EL (cell line): ENCODE measurements around the gene CA12.
A peak's percentile ranks its signal among the peaks of the same experiment; 100 is the strongest.

ENCODE experiments used
- DNase-seq: peaks from one replicate; pipeline ENCODE4 v3.0.0-alpha.2; 2016

The CA12 gene

DNA sequence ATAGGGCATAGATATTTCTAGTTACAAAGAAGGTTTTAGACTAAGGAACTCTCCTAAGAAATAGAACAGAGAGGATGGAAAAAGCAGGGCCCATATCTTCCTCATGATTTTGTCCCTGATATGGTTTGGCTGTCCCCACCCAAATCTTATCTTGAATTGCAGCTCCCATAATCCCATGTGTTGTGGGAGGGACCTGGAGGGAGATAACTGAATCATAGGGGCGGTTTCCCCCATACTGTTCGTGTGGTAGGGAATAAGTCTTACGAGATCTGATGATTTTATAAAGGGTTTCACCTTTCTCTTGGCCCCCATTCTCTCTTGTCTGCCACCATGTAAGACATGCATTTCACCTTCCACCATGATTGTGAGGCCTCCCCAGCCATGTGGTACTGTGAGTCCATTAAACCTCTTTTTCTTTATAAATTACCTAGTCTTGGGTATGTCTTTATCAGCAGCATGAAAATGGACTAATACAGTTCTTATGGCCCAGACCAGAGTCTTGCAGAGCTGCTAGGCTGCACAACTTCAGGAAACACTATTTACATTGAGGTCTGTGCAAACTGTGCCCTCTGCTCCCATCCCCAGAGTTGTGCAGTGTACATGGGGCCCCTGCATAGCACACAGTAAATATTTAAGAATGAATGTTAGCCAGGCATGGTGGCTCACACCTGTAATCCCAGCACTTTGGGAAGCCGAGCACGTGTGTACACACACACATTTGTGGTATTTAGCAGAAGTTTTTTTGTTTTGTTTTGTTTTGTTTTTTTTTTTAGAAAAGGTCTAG, 20.3 kb upstream of the CA12 start:
- no peak for DNase-seq

DNA sequence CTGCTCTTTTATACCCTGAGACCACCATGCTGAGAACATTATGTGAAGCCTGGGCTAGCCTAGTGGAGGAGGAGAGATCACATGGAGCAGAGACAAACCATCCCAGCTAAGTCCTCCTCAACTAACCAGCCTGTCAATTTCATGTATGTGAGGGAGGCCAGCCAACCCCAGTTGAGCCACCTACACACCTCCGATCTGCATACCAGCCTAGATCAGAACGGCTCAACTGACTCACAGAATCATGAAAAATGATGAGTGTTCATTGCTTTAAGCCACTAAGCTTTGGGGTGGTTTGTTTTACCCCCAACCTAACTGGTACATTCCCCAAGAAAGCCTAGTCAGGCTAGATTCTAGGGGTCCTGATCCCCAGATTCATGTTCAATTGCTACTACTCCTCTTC, 19.4 kb upstream of the CA12 start:
- no peak for DNase-seq

GRCh38 chr15:63398456-63398855, 16.8 kb upstream of the CA12 start:
- no peak for DNase-seq

- no peak for DNase-seq
These were observed 14.7 kb upstream of the CA12 start for GRCh38 chr15:63396152-63396928.

DNA sequence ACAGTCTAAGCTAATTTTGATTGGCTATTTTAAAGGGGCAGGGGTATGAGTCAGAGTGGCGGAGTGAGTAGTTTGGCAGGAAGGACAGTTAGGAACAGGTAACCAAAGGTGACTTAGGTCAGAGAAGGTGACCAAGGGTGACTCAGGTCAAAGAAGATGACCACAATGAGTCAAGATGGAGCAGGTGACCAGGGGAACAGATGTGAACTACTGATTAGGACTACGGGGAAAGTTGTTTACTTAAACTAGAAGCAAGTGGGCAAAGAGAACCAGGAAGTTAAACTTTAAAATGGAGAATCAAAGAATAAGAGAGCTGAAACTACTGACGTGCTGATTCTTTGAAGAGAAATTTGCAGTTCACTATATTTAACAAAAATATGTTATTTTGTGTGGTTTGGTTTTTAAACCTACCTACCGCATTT, 14.1 kb upstream of the CA12 start:
- DNase-seq = no peak

DNA sequence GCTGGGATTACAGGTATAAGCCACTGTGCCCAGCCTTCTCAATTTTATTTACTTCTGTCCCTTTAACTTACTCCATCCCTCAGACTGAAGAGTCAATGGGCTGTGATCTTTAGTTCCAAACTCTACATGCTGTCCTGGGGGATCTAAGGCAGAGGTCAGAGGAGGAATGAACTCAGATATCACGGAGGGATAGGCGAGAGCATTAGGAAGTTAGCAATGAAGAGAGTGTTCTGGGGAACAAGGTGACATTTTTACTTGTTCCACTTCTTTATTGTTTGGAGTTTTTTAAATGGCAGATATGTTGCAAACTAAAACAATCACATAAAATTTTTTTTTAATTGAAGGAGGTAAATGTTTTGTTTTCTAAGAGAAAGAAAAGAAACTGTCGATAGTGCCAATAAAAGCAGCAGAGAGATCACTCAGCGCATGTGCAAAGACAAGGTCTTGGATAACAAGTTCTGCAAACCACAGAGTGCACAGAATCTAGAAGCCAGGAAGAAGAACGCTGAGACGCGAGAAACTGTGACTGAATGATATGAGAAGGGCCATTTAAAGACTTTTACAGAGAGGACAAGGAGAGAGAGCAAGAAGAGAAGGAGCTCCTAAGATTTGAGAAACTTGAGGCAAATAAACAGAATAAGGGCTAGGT, 10.8 kb upstream of the CA12 start:
- DNase-seq = no peak

DNA sequence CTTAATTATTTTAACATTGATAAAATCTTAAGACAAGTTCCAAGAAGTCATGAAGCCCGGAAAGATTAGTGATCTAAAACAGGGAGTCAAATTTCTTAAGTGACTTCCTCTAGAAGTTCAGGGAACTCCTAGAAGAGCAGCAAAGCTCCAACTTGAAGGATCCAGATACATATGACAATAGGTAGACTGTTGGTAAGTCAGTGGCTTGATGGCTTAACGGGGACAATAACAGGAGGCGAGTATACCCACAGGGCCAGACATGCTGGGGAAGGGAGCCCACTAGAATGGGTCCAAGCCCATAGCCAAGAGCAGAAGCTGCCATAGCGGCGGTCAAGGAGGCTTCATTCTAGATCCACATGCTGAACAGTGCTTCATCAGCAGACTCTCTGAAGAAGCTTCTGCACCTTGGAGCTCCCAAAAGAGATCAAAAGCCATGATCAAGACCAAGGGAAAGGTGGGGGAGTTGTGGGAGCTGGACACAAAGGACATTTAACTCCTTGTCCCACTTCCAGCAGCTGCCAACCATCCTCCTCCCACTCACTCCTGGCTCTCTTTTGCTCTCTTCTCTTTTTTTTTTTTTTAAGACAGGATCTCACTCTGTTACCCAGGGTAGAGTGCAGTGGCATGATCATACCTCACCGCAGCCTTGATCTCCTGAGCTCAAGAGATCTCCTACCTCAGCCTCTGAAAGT, 10.2 kb upstream of the CA12 start:
- no peak for DNase-seq

- no peak for DNase-seq
These were observed 9.0 kb upstream of the CA12 start for GRCh38 chr15:63390689-63391088.

DNA sequence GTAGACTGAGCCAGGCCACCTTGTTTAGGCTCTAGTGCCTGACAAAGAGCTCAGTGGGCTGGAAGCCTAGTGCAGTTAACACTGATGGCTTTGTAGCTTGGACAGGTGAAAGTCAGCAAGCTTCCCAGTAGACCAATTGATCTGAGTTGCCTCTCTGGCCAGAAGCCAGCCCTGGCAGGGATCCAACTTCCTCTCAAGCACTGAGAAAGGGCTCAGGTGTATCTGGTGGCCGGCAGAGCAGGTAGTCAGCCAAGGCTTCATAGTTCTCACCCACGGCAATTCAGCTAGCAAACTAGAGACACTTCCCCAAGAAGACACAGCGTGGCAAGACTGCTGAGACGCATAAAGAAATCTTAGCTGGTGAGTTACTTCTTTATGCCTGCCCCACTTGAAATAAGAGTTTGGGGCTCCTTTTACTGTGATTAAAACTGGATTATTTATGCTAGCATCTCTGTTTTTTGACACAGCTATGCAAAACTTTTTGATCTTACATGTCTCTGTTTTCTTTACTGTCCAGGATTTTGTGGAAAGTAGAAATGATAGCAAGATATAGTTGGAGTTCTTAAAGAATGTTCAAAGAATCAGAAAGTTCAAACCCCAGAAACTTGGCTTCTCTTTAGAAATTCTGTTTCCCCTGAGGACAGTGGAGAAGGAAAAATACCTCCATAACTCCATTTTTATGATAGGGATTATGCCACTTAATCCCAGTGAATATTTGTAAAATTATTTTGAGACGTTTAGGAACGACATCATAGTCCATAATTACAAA, 8.4 kb upstream of the CA12 start:
- DNase-seq = no peak

- DNase-seq = no peak
These were observed 6.9 kb upstream of the CA12 start for GRCh38 chr15:63388511-63388910.

DNA sequence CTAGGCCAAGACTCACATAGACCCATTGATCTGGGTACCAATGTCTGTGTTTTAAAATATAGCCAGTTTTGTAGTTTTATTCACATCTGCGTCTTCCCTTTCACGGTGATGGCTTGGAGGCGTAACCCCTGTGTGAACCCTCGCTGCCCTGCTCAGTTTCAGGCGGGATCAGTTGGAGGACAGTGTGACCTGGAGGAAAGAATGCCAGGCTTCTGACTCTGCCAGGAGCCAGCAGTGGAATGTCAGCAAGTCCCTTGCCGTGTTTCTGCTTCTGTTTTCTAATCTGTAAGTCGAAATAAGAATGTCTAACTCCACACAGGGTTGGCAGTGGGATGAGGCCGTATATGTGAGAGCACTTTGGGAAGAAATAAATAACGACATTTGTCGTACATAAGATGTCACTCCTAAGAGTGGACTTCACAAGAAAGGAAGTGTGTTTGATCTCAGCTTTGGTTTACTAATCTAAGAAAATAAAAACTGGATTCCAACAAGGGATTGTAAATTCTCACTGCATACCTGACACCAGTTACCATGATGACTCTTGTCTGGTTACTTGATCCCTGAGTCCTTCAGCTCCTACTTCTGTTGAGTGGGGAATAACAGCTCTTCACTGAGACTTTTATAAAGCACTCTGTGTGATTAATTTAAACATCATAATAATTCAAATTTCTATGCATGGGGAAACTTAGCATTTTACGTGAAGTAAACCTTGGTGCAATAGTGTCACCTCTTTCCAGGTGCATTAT, 6.3 kb upstream of the CA12 start:
- DNase-seq = no peak

- DNase-seq = no peak
These were observed 4.4 kb upstream of the CA12 start for GRCh38 chr15:63385911-63386531.

DNA sequence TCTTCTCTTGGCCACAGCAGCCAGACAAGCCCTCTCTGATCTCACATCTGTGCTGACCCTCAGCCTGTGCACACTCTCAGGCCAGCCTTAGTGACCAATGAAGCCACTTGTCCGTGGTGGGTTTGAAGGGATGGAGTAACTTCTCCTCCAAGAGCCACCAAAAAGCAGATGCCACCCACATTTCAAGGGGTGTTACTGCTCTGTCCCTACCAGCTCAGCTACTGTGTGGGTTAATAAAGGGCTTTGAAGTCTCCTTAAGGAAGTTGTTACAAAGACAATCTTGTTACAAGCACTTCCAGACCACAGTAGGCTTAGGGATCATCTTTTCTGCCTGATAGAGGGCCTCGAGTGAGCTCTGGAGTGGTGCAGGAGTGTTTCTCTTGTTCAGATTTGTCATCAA, 3.3 kb upstream of the CA12 start:
- DNase-seq = no peak

DNA sequence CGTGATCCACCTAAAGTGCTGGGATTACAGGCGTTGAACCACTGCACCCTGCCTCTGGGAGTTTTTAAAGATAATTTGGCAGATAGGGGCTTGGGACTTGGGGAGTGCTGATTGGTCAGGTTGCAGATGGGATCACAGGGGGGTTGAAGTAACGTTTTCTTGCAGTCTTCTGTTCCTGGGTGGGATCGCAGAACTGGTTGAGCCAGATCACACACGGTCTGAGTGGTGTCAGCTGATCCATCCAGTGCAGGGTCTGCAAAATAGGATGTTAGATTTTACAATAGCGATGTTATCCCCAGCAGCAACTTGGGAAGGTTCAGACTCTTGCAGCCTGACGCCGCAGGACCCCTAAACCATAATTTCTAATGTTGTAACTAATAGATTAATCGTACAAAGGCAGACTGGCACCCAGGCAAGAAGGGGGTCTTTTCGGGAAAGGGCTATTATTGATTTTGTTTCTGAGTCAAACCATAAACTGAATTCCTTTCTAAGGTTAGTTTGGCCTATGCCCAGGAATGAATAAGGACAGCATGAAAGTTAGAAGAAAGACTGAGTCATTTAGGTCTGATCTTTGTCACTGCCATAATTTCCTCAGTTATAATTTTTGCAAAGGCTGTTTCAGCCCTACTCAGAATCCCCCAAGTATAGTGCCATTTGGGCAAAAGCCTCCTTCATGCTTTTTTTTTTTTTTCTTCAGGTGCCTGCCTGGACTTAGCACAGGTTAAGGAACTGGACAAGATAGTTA, 1.5 kb upstream of the CA12 start:
- peak; percentile 29 for DNase-seq

DNA sequence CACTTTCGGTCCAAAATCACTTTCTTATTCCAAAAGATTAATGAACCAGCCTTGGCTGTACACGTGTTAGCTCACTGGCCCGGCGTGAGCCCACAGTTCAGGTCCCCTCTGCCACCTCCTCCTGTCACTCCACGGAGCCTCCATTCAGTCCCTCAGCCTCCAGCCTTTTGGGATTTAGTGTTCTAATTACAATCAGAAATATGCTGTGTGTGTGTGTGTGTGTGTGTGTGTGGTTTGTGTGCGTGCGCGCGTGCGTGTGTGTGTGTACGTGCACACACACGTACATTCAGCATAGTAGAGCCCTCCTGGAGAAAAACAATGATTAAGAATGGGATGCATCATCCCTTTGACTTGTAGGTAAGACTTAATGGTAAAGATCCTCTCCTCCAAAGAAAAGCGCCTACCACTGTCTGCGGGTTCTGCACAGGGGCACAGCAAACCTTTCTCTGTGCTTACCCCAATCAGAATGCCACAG, 801 bp downstream of the CA12 start:
- DNase-seq = no peak

DNA sequence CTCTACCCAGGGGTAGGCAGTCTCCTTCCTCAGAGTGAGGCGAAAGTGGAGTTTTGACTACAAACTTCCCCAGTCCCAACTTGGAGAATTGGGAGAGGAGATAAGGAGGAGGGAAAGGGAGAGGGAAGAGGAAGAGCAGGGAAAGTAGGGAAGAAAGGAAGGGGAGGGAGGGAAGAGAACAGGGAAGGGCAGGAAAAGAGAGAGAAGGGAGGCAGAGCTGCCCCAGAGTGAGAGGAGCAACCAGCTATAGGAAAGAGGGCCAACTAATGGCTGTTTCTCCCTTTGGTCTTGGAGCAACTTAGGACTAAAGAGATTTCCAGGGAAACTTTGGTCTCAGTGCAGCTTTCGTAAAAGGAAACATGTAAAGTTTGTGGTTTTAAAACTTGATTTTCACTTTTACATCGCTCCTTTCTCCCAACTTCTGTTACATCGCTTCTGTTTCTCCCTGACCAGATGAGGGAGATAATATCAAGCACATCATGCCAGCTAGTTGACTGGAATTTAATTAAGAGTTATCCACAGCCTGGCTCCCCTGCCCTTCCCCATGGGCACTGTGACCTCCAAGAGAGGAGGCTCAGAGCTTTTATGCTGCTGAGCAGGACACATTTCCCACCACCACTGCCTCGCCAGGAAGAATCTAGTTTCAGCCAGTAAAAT, 1.4 kb downstream of the CA12 start:
- no peak for DNase-seq

DNA sequence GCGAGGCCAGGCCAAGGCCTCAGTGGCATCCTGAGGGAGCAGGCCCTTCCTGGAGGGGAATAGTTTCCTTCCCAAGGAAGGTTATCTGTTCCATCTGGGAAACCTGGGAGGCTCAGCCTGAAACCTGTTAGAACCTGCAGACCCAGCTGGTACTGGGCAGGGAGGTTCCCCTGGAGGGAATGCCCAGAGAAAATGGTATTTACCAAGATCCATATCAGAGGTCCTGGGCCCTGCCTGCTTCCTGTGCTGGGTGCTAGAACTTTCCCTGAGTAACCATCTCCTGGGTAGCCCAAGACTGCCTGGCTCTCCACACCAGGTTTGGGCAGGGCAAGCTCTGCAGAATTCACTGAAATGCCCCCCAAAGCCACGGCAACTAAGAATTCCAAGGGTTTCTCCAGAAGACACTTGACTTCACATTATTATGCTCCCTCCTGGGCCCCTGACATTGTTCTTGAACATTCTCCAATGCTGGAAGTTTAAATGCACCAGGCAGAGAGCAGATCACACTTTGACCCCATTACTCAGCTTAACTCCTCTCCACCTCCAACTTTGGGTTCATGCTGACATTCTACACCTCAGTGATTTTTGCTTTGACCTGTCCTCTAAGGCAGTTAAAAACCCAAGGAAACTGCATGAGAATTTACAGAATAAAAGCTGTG, 2.0 kb downstream of the CA12 start:
- no peak for DNase-seq

- no peak for DNase-seq
These were observed 2.7 kb downstream of the CA12 start for GRCh38 chr15:63378946-63379345.
